Frontal cortex (tissue), 4 donors: ENCODE data around the gene NAT9. TPM values are rescaled to one million over a fixed set of nuclear protein-coding genes. Genes with fewer than 3 reads are reported as not detected.

Experiments
- DNase-seq, 2 donors: peaks; one replicate each; pipeline ENCODE4 v3.0.0; 2012; ENCODE audit warnings: low spot score in 2 of 2
- FAIRE-seq: peaks from 2 replicates; lab custom pipeline; 2012; peaks lifted over from hg19 to GRCh38; lab: Jason Lieb, UNC
- total RNA-seq: library from RNA; depleted of rRNA; stranded (reverse); fragments of >200 nt; gene quantifications from one replicate; pipeline ENCODE4 v1.2.3, GENCODE V29; 2014
- donor health status: control.
- donor health status: control.
- donor health status: control.

The NAT9 gene
- total RNA-seq, 1 donor from 2014 or later: 13.9 TPM

- FAIRE-seq: peak; percentile 44
- peak; percentile 68 to 74 for DNase-seq
Observed at GRCh38 chr17:74767111-74767516, 9.0 kb downstream of the NAT9 start.

- DNase-seq (no peak), FAIRE-seq (no peak)
Observed at GRCh38 chr17:74766413-74766812, 9.7 kb downstream of the NAT9 start.

- no peak for FAIRE-seq
Observed at GRCh38 chr17:74764751-74765286, 11.3 kb downstream of the NAT9 start.

DNA sequence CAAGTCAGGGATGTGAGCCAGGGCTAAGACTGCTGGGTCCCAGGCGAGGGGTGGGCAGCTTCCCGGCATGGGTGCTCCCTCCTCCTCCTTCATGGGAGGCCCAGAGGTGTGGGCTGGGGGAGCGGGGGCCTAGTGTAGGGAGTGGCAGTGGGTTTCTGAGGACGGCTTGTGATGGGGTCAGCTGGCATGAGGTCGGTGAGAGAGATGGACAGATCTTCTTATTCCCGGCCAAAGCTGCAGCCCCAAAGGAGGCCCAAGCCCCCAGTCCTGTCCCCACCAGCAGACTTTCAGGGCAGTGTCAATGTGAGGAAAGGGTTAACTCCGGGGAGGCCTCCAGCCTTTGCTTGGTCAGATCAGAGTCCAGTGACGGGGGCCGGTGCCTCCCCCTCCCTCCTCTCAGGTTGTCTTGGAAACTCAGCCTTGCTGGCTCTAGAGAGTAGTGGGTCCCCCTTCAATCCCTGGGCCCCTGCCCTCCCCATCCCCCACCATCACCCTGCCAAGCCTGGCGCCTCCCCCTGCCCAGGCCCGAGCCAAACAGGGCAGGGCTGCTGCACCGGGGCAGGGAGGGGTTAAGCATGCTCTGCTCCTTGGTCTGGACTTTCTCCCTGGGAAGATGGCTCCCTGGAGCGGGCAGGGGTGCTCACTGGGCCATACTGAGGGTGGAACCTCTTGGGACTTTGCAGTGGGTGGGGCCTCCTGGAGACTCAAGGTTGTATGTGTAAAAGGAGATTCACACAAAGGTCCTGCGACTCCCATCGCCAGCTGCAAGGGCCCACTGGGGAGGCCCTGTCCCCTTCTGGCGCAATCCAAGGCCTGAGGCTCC is 12.4 kb downstream of the NAT9 start:
- DNase-seq: no peak
- no peak for FAIRE-seq

More at GRCh38 chr17:74764751-74765286, 11.3 kb downstream of the NAT9 start:
- DNase-seq: no peak

GRCh38 chr17:74761931-74762330 is 14.2 kb downstream of the NAT9 start:
- no peak for FAIRE-seq
- no peak for DNase-seq

DNA sequence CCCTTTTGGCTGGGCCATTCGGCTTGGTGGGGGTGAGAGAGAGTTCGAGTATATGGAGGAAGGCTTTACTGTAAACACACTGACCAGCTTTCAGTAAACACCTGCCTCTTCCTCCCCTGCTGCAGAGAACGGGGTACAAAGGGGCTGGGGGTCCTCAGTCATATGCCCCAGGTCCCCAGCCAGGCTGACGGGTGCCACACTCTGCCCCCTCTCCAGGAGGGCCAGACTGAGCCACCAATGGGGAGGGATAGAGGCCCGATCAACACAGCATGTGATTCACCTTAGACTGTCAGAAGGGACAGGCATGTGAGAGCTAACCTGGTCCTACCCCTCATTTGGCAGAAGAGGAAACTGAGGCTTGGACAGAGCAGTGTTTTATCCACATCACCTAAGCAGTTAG is 14.7 kb downstream of the NAT9 start:
- FAIRE-seq: no peak
- DNase-seq: no peak

DNA sequence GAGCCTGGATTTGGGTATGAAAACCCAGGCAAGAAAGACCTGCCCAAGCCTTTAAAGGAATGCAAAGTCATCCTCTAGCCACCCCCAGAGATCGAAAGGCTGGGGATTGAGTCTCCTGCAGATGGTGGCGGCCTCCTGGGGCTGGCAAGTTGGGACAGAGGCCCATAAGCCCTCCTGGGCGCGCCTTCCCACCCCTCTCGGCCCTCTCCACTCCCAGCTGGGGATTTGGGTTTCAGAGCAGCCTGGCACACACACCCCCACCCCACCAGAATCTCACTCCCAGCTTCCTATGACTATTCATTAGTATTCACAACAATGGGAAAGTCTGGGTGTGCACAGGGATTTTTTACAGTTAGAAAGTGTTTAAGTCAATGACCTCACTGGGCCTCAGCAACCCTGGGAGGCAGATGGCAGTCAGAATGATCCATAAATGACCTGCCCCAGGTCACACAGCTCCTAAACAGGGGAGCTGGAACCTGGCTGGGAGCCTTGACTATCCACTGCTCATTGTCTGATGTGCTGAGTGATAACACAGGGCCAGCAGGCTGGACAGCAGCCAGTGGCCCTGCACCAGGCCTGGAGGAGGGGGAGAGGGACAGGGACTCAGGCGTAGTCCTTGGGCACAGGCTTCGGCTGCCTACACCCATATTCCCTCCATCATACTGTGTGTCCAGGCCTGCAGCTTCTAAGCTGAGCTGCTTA is 15.6 kb downstream of the NAT9 start:
- FAIRE-seq (no peak), DNase-seq (peak in 1 of 2 donors; percentile 53)

DNA sequence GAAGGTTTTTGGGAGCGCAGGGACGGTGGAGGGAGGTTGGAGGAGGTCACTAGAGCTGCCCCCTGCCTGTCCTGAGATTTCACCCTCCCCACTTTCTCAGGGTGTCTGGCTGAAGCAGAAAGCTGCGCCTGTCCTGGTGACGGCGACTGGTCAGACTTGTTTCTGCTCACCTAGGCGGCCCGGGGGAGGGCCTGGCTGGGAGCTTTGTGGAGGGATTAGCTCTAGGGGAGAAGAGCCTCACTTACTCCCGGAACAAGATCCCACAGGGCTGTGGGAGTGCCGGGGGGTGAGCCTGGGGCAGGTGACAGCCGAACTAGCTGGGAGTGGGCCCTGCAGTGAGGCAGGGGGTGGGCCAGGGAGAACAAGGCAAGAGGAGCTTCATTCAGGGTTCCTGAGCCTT is 16.2 kb downstream of the NAT9 start:
- no peak for DNase-seq

GRCh38 chr17:74759243-74759801 is 16.8 kb downstream of the NAT9 start:
- no peak for DNase-seq
- FAIRE-seq: no peak

More for the DNA sequence above, 16.2 kb downstream of the NAT9 start:
- no peak for FAIRE-seq

DNA sequence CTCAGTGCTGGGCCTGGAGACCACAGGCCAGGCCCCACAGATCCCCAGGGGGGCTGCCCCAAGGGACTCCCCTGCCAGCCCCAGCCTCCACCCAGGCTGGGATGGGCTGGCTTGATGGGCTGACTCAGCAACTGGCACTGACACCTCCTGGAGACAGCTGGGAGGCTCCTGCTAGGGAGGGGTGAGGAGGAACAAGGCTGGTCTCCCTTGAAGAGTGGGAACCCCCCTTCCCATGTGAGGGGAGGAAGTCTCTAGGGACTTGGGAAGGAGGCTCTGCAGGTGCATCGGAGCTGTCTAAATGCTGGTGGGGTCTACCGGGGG is 17.3 kb downstream of the NAT9 start:
- DNase-seq (peak in 1 of 2 donors; percentile 60), FAIRE-seq (no peak)

DNA sequence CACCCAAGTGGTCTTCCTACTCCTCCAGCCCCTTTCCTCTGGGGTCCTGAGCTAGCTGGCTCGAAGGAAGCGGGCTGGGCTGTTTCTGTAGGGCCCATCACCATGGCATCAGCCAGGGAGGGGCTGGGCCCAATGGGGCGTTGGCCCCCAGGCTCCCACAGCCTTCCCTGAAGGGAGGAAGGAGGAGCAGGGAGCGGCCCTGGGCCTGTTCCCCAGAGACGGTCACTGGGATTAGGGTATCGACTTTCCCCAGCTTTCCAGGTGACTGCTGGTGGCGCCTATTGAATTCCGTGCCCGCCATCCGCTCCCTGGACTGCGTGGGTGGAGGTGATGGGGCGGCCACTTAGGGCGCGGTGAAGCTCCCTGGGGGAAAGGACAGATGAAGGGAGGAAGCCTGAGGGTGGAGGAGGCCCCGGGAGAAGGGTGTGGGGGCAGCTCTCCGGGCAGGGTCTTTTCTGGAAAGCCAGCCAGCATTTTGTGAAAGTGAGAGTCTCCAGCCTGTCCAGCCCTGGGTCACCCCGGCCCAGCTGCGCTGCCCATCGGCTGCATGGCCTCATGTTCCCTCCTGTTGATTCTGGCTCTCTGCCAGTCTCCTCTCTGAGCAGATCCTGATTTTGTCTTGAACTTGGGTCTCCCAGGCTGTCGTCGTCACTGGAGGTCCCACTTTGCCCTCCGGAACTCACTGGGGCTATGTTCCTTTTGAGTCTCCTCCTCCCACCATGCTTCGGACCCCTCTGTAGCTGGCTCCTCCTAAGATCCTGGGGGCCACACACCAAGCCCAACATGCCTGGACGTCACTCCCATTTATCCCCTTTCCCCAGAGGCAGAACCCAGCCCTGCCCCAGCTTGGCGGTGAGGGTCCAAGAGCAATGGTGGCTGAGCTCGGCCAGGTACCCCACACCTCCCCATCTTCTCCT is 18.0 kb downstream of the NAT9 start:
- no peak for FAIRE-seq

DNA sequence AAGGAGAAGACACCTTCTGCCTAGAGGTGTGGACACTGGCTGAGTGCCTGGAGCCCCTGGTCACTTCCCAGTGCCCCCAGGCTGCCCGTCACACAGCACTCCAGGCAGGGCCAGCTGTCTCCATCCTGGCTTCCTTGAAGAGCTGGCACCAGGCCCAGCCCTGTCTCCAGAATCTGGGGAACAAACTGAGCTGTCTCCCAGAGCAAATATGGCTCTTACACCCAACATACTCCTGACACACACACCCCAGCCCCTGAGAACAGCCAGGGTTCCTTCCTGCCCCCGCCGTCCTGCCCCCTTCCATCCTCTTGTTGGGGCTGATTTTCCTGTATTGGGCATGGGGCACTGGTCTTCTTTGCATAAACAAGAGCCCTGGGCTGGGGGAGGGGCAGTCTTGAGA is 18.6 kb downstream of the NAT9 start:
- FAIRE-seq (no peak), DNase-seq (no peak)

More for the DNA sequence above, 18.0 kb downstream of the NAT9 start:
- DNase-seq: peak in 1 of 2 donors; percentile 48

DNA sequence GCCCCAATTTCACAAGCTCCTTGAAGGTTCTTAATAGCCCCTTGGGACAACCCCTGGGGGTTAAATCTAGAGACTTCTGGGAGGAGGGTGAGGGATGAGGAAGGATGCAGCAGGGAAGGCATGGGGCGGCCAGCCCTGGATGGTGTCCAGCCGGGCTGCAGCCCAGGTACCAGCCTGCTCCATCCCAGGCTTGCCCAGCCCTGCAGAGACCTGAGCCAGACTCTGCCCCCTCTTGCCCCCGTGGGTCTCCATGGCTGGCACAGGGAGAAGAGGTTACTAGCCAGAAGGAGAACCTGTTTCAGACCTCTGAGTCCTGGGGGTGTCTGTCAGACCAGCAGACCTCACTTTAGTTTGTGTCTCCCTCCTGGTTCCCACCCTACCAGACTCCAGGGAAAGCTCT is 19.3 kb downstream of the NAT9 start:
- no peak for FAIRE-seq
- no peak for DNase-seq

GRCh38 chr17:74755533-74755932 is 20.6 kb downstream of the NAT9 start:
- FAIRE-seq (no peak), DNase-seq (no peak)

GRCh38 chr17:74754832-74755231 is 21.3 kb downstream of the NAT9 start:
- DNase-seq: no peak
- no peak for FAIRE-seq

GRCh38 chr17:74752822-74753401 is 23.2 kb downstream of the NAT9 start:
- DNase-seq: no peak
- no peak for FAIRE-seq

GRCh38 chr17:74752415-74752814 is 23.7 kb downstream of the NAT9 start:
- no peak for FAIRE-seq

GRCh38 chr17:74750327-74751069 is 25.6 kb downstream of the NAT9 start:
- DNase-seq (no peak), FAIRE-seq (no peak)

More at GRCh38 chr17:74752415-74752814, 23.7 kb downstream of the NAT9 start:
- no peak for DNase-seq

GRCh38 chr17:74750039-74750326 is 26.2 kb downstream of the NAT9 start:
- FAIRE-seq (no peak), DNase-seq (no peak)
